ENCODE data around the gene ICA1. TPM values are rescaled to one million over a fixed set of nuclear protein-coding genes. Genes with fewer than 3 reads are reported as not detected.

ICA1 gene
- total RNA-seq, 1 donor from 2014 or later, result 54.9 TPM

DNA sequence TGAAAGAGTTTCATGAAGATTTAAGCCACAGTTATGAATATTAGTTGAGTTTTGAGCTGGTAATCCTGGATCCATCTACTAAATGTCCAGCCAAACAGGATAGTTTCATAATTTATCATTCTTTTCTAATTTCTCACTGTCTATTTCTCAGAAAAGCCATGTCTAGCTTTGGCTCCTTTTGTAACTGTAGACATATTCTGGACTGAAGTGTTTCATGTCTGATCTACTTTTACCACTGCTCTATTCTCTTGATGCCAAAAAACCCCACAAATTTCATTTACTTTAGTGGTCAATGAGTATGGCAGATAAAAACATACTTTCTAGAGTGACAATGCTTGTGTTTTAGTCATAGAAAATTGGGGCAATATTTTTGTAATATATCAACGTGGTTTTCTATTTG is 61.2 kb downstream of the ICA1 start:
- no peak overlapping the region for H3K4me3 ChIP-seq
- peaks cover 5% of the 10 kb centered on the region for H3K36me3 ChIP-seq
- intact Hi-C loops (cut with micrococcal nuclease), result no loop called here
- peaks cover 18% of the 10 kb centered on the region for H3K4me1 ChIP-seq
- DNase-seq, result no peak
- H3K9me3 ChIP-seq (replicated peaks), result no peaks in the 10 kb centered on the region
- no peak overlapping the region for H3K27ac ChIP-seq (replicated peaks)
- TF ChIP-seq, protein P1, sequence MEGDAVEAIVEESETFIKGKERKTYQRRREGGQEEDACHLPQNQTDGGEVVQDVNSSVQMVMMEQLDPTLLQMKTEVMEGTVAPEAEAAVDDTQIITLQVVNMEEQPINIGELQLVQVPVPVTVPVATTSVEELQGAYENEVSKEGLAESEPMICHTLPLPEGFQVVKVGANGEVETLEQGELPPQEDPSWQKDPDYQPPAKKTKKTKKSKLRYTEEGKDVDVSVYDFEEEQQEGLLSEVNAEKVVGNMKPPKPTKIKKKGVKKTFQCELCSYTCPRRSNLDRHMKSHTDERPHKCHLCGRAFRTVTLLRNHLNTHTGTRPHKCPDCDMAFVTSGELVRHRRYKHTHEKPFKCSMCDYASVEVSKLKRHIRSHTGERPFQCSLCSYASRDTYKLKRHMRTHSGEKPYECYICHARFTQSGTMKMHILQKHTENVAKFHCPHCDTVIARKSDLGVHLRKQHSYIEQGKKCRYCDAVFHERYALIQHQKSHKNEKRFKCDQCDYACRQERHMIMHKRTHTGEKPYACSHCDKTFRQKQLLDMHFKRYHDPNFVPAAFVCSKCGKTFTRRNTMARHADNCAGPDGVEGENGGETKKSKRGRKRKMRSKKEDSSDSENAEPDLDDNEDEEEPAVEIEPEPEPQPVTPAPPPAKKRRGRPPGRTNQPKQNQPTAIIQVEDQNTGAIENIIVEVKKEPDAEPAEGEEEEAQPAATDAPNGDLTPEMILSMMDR (IDR thresholded peaks at IDR 0.05; ENCODE audit: borderline replicate concordance), result no peak
- H3K27me3 ChIP-seq (ENCODE audit: low read depth), result no peaks in the 10 kb centered on the region

DNA sequence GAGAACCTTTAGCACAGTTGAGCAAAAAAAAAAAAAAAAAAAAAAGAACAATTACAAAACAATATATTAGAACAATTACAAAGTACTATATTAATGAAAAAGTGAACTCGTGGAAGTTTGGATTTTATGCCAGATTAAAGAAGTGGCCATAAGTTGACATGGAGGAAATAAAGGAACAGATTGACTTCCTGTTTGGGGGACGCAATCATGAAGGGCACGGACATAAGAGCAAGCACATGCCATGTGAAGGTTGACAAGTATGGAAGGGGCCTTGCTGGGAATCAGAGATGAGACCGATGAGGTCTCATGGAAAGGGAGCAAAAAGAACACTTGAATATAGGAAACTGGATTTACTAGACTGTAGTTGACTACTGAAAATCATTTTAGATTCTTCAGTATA is 61.7 kb downstream of the ICA1 start:
- H3K36me3 ChIP-seq, result peaks cover 5% of the 10 kb centered on the region
- H3K4me1 ChIP-seq, result peaks cover 14% of the 10 kb centered on the region
- TF ChIP-seq, protein P1 (IDR thresholded peaks at IDR 0.05; ENCODE audit: borderline replicate concordance), result no peak
- no peak overlapping the region for H3K4me3 ChIP-seq
- H3K27me3 ChIP-seq (ENCODE audit: low read depth), result no peaks in the 10 kb centered on the region
- no peak for DNase-seq
- intact Hi-C loops (cut with micrococcal nuclease), result no loop called here
- no peak overlapping the region for H3K27ac ChIP-seq (replicated peaks)
- H3K9me3 ChIP-seq (replicated peaks), result no peaks in the 10 kb centered on the region

DNA sequence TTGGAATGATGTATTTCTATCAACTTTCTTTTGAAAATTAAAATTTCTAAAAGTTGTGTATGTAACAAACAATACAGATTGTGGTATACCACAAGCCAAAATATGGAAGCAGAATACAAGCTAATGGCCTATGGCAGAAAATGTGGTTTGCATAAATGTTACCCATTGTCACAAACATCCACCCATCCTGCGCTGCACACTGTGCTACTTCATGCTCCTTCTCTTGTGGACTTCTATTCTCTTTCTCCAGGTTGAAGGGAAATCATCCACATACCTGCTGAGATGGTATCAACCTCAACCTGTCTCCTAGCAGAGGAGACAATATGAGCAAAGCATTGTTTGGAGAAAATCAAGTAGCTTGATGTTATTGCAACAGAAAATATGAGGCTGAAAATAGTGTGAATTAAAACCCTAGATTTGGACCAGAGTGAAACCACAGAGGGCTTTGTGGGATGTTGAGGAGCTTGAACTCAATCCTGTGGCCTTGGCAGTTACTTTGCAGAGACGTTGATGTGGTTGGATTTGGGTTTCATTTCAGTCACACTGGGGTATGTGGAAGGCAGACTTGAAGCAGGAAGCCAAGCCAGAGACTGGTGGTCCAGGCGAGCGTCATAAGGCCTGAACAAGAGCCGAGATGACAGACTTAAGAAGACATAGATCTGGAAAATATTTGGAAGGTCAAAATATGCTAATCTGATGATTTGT is 63.8 kb downstream of the ICA1 start:
- Histone ChIP-seq H3K36me3 (peaks cover 5% of the 10 kb centered on the region), H3K4me1 (peaks cover 15% of the 10 kb centered on the region), H3K9me3 (replicated peaks) (no peaks in the 10 kb centered on the region), H3K27me3 (ENCODE audit: low read depth) (no peaks in the 10 kb centered on the region), H3K4me3 (no peak overlapping the region), H3K27ac (replicated peaks) (no peak overlapping the region)
- intact Hi-C loops (cut with micrococcal nuclease), result no loop called here
- DNase-seq, result no peak
- TF ChIP-seq, protein P1 (IDR thresholded peaks at IDR 0.05; ENCODE audit: borderline replicate concordance), result no peak

GRCh38 chr7:8192897-8193296 is 69.1 kb downstream of the ICA1 start:
- Histone ChIP-seq H3K27me3 (ENCODE audit: low read depth) (no peaks in the 10 kb centered on the region), H3K36me3 (peaks cover 1% of the 10 kb centered on the region), H3K9me3 (replicated peaks) (no peaks in the 10 kb centered on the region), H3K4me3 (no peak overlapping the region), H3K4me1 (peaks cover 17% of the 10 kb centered on the region), H3K27ac (replicated peaks) (no peak overlapping the region)
- TF ChIP-seq, protein P1 (IDR thresholded peaks at IDR 0.05; ENCODE audit: borderline replicate concordance), result no peak
- DNase-seq, result no peak
- intact Hi-C loops (cut with micrococcal nuclease), result no loop called here

GRCh38 chr7:8190119-8190895 is 71.7 kb downstream of the ICA1 start:
- Histone ChIP-seq H3K36me3 (no peaks in the 10 kb centered on the region), H3K9me3 (replicated peaks) (no peaks in the 10 kb centered on the region), H3K27ac (replicated peaks) (no peak overlapping the region), H3K27me3 (ENCODE audit: low read depth) (no peaks in the 10 kb centered on the region), H3K4me3 (no peak overlapping the region), H3K4me1 (peaks cover 17% of the 10 kb centered on the region)
- TF ChIP-seq, protein P1 (IDR thresholded peaks at IDR 0.05; ENCODE audit: borderline replicate concordance), result peak; percentile 68
- intact Hi-C loops (cut with micrococcal nuclease), result no loop called here
- no peak for DNase-seq
